CD4-positive, alpha-beta T cell (primary cell): Measurements from ENCODE around the gene ELMO1. TPM values are rescaled to one million over a fixed set of nuclear protein-coding genes. Genes with fewer than 3 reads are reported as not detected.

Experiments
- ATAC-seq: fragments of 200-7000 bp; cut with Tn5 transposase; one replicate; pipeline ENCODE4 v1.10.0; 2022; ENCODE audit warnings: mild to moderate bottlenecking; ENCODE audit not compliant: poor library complexity
- CTCF ChIA-PET: fragments of 350-600 bp; sonication (Branson Sonifier 250); formaldehyde crosslinking; loops from one replicate; lab custom pipeline; 2021; ENCODE audit warnings: antibody characterized with exemption, inconsistent platforms; lab: Charles Lee
- POLR2A ChIA-PET: fragments of 350-600 bp; sonication (Branson Sonifier 250); formaldehyde crosslinking; loops from one replicate; lab custom pipeline; 2021; ENCODE audit warnings: antibody characterized with exemption, inconsistent platforms; lab: Charles Lee
- DNase-seq, 14 experiments: peaks; one replicate each; pipeline ENCODE4 v3.0.0-alpha.2; 2013 to 2020; ENCODE audit warnings: mixed read lengths in 2 of 14
- H3K27ac ChIP-seq, 2 donors: one replicate each; pipeline versions ENCODE4 v1.5.1 to v1.7.0; 2013; ENCODE audit warnings: low read length in 2 of 2, low read depth in 1 of 2, mild to moderate bottlenecking in 1 of 2
- H3K27me3 ChIP-seq, 2 experiments: 1 replicate in 1 of 2; 2 replicates in 1 of 2; pipeline versions ENCODE4 v1.6.1 to v1.7.0; 2013; ENCODE audit warnings: low read length in 2 of 2, control low read depth in 1 of 2, mild to moderate bottlenecking in 1 of 2, moderate library complexity in 1 of 2; ENCODE audit not compliant: insufficient read depth in 2 of 2, control insufficient read depth in 1 of 2
- H3K36me3 ChIP-seq: one replicate; pipeline ENCODE4 v1.6.1; 2013; ENCODE audit warnings: low read length, control low read depth; ENCODE audit not compliant: insufficient read depth
- H3K4me1 ChIP-seq: one replicate; pipeline ENCODE4 v1.6.1; 2013; ENCODE audit warnings: low read length, control low read depth; ENCODE audit not compliant: insufficient read depth
- H3K4me3 ChIP-seq: one replicate; pipeline ENCODE4 v1.5.1; 2013; ENCODE audit warnings: mild to moderate bottlenecking, low read length, moderate library complexity
- H3K9me3 ChIP-seq, 2 experiments: 1 replicate in 1 of 2; 2 replicates in 1 of 2; pipeline versions ENCODE4 v1.6.1 to v1.7.0; 2013; ENCODE audit warnings: low read length in 2 of 2, mild to moderate bottlenecking in 2 of 2, control low read depth in 1 of 2, moderate library complexity in 1 of 2; ENCODE audit not compliant: control insufficient read depth in 1 of 2, insufficient read depth in 1 of 2
- H3K27ac Mint-ChIP-seq: one replicate; pipeline ENCODE4 v1.8.0; 2020; ENCODE audit warnings: mixed read lengths
- H3K27me3 Mint-ChIP-seq: one replicate; pipeline ENCODE4 v1.8.0; 2021; ENCODE audit warnings: mixed read lengths
- H3K36me3 Mint-ChIP-seq: one replicate; pipeline ENCODE4 v1.8.0; 2021; ENCODE audit warnings: low read depth, mixed read lengths
- H3K4me1 Mint-ChIP-seq: one replicate; pipeline ENCODE4 v1.8.0; 2021; ENCODE audit warnings: low read depth, mixed read lengths
- H3K4me3 Mint-ChIP-seq: one replicate; pipeline ENCODE4 v1.8.0; 2020; ENCODE audit warnings: mild to moderate bottlenecking, mixed read lengths
- H3K9me3 Mint-ChIP-seq: one replicate; pipeline ENCODE4 v1.8.0; 2020; ENCODE audit warnings: mixed read lengths
- intact Hi-C, 2 experiments: fragments of 100-400 bp; cut with DNase I in 1 of 2; cut with micrococcal nuclease in 1 of 2; formaldehyde crosslinking; loops; one replicate each; pipeline versions ENCODE4 v1.15.1 to v1.9.0; 2023 to 2025; cut with DNase I, micrococcal nuclease
- total RNA-seq, 174 experiments: library from RNA in 2 of 174; stranded (reverse) in 2 of 174; gene quantifications; one replicate each; pipeline ENCODE4 v1.2.3 and lab custom pipeline; 2021 to 2026
- TF ChIP-seq, protein P1 (sequence below): fragments of 200-600 bp; IDR thresholded peaks from one replicate; pipeline ENCODE4 v1.8.0; 2022; ENCODE audit warnings: antibody characterized with exemption, mild to moderate bottlenecking

Gene ELMO1
- total RNA-seq, 2 experiments from 2014 or later: 117 to 120 TPM

DNA sequence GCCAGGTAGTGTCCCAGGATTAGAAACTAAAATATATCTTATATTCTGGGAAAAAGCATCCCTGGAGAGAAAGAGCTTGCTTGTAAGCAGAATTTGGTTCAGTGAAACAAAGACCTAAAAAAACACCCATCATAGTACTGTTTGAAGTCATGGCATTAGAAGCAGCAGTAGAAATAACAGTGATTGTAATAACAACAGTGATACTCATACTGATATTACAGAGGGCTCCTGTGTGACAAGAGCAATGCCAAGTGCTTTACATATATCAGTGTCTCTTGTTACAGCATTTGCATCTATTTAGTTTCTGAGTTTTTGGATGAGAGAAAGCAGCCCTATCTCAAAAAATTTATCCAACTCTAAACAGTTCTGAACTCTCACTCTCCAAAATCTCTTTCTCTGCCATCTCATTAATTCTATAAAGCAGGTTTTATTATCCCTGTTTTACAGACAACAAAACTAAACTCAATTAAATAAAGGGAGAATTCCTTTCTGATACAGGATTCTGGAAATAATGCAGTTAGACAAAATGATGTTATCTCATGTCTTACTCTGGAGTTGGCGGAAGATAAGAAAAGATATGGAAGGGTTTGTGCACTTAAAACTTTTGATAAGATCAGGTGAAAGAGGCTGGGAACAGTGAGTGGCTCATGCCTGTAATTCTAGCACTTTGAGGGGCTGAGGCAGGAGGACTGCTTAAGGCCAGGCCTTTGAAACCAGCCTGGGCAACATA is 577.9 kb downstream of the ELMO1 start:
- H3K4me1 ChIP-seq: no peaks in the 10 kb centered on the region
- POLR2A ChIA-PET: no interaction called here
- DNase-seq (no peak), ATAC-seq (no peak)
- H3K9me3 ChIP-seq: no peaks in the 10 kb centered on the region
- CTCF ChIA-PET: interaction anchor here (0.7 kb wide), 1 partner anchor 200 kb away, joined by 3 read pairs; no protein-coding TSS in a partner anchor
- Mint-ChIP-seq H3K27me3 (no peaks in the 10 kb centered on the region), H3K36me3 (peaks cover 100% of the 10 kb centered on the region), H3K4me3 (no peak overlapping the region), H3K9me3 (no peaks in the 10 kb centered on the region), H3K4me1 (peaks cover 19% of the 10 kb centered on the region), H3K27ac (no peak overlapping the region)
- intact Hi-C loops: loop anchor here (10.0 kb wide), 2 partner anchors 146 to 314 kb away; partner anchors contain the start of gene AOAH (in 1 of the 2)
- peaks cover 73% of the 10 kb centered on the region for H3K36me3 ChIP-seq
- no peak overlapping the region for H3K27ac ChIP-seq
- no peak overlapping the region for H3K4me3 ChIP-seq
- no peaks in the 10 kb centered on the region for H3K27me3 ChIP-seq
- TF ChIP-seq, protein P1, sequence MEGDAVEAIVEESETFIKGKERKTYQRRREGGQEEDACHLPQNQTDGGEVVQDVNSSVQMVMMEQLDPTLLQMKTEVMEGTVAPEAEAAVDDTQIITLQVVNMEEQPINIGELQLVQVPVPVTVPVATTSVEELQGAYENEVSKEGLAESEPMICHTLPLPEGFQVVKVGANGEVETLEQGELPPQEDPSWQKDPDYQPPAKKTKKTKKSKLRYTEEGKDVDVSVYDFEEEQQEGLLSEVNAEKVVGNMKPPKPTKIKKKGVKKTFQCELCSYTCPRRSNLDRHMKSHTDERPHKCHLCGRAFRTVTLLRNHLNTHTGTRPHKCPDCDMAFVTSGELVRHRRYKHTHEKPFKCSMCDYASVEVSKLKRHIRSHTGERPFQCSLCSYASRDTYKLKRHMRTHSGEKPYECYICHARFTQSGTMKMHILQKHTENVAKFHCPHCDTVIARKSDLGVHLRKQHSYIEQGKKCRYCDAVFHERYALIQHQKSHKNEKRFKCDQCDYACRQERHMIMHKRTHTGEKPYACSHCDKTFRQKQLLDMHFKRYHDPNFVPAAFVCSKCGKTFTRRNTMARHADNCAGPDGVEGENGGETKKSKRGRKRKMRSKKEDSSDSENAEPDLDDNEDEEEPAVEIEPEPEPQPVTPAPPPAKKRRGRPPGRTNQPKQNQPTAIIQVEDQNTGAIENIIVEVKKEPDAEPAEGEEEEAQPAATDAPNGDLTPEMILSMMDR: no peak

DNA sequence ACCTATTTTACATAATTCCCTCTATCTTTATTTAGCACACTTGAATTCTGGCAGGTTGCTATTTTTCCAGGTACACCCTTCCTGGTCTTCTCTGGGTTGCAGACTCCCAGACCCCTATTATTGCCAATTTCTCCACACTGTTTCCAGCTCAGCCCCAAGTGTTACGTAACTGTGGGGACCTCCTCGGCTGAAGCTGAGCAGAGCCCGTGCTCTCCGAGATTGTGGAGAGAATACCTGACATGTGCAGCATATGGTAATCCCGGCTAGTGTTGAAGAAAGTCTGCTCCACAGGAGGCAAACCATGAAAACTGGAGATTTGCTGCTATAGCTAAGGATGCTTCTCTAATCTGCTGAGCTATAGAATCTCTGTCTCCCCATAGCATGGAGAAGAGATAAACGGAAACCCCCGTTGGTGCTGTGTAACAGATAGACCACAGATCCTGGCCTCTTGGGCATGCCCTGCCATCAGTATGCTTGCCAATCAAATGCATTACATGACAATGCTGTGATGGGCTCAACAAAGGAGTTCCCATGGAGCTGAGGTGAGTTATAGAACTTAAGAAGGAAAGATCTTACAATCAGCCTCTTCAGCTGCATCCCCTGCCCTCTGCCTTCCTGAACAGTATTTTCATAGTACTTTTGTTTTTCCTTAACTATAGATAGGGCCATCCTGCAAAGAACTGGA is 579.8 kb downstream of the ELMO1 start:
- Histone ChIP-seq H3K4me1 (peaks cover 7% of the 10 kb centered on the region), H3K36me3 (peaks cover 79% of the 10 kb centered on the region), H3K9me3 (no peaks in the 10 kb centered on the region), H3K4me3 (no peak overlapping the region), H3K27ac (no peak overlapping the region), H3K27me3 (no peaks in the 10 kb centered on the region)
- DNase-seq: no peak
- intact Hi-C loops: loop anchor here in 1 of 2 experiments (10.0 kb wide), 1 partner anchor 374 kb away; no protein-coding TSS in a partner anchor
- no peak overlapping the region for H3K27ac Mint-ChIP-seq
- peaks cover 38% of the 10 kb centered on the region for H3K4me1 Mint-ChIP-seq
- POLR2A ChIA-PET: no interaction called here
- H3K27me3 Mint-ChIP-seq: no peaks in the 10 kb centered on the region
- ATAC-seq: no peak
- CTCF ChIA-PET: no interaction called here
- H3K9me3 Mint-ChIP-seq: no peaks in the 10 kb centered on the region
- peaks cover 100% of the 10 kb centered on the region for H3K36me3 Mint-ChIP-seq
- TF ChIP-seq, protein P1: no peak
- no peak overlapping the region for H3K4me3 Mint-ChIP-seq

DNA sequence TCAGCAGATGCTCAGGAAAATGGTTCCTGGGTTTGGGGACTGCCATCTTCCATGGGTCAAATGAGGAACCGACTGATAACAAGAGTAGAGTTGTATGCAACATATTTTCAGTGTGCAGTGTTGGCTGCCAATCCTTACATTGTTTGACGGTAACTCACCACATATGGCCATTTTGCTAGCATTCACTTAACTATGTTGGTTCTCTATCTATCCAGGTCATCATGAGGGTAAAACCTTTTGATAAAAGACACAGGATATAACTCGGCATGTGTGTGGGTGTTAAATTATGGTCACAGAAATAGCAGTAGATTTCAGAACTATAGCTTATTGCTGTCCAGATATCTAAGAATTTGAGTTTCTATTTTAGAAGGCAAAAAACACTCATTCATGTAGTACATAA is 583.6 kb downstream of the ELMO1 start:
- Histone ChIP-seq H3K27ac (no peak overlapping the region), H3K4me1 (peaks cover 7% of the 10 kb centered on the region), H3K36me3 (peaks cover 71% of the 10 kb centered on the region), H3K9me3 (no peaks in the 10 kb centered on the region), H3K4me3 (no peak overlapping the region), H3K27me3 (no peaks in the 10 kb centered on the region)
- H3K27ac Mint-ChIP-seq: peak overlapping the region; percentile 64
- no peak overlapping the region for H3K4me3 Mint-ChIP-seq
- TF ChIP-seq, protein P1: no peak
- no peaks in the 10 kb centered on the region for H3K9me3 Mint-ChIP-seq
- peaks cover 39% of the 10 kb centered on the region for H3K4me1 Mint-ChIP-seq
- H3K27me3 Mint-ChIP-seq: no peaks in the 10 kb centered on the region
- intact Hi-C loops: loop anchor here in 1 of 2 experiments (10.0 kb wide), 1 partner anchor 370 kb away; no protein-coding TSS in a partner anchor
- H3K36me3 Mint-ChIP-seq: peaks cover 100% of the 10 kb centered on the region
- no peak for ATAC-seq
- CTCF ChIA-PET: no interaction called here
- POLR2A ChIA-PET: no interaction called here
- peak in 2 of 14 experiments; percentile 5 to 62 for DNase-seq
